Neutrophil (primary cell): ENCODE results near the gene R3HDM4.

Experiments
- H3K27ac ChIP-seq: fragments of 200-600 bp; sonication (generic); 2 replicates; pipeline ENCODE4 v1.5.1; 2016; ENCODE audit warnings: mild to moderate bottlenecking, moderate library complexity
- H3K27me3 ChIP-seq: fragments of 200-600 bp; sonication (generic); 2 replicates; pipeline ENCODE4 v1.6.0; 2016; ENCODE audit warnings: mild to moderate bottlenecking
- H3K36me3 ChIP-seq: fragments of 200-600 bp; sonication (generic); 2 replicates; pipeline ENCODE4 v1.5.1; 2017
- H3K4me1 ChIP-seq, 2 experiments: fragments of 200-600 bp in 1 of 2; sonication (generic) in 1 of 2; 1 replicate in 1 of 2; 2 replicates in 1 of 2; pipeline versions ENCODE4 v1.5.1 to v1.6.1; 2013 to 2016; ENCODE audit warnings: low read depth in 1 of 2, low read length in 1 of 2, mild to moderate bottlenecking in 1 of 2, moderate library complexity in 1 of 2; ENCODE audit not compliant: control insufficient read depth in 1 of 2, insufficient read depth in 1 of 2
- H3K4me3 ChIP-seq, 2 experiments: fragments of 200-600 bp in 1 of 2; sonication (generic) in 1 of 2; 1 replicate in 1 of 2; 2 replicates in 1 of 2; pipeline ENCODE4 v1.5.1; 2013 to 2016; ENCODE audit warnings: low read depth in 1 of 2, low read length in 1 of 2, mild to moderate bottlenecking in 1 of 2, moderate library complexity in 1 of 2
- H3K9me3 ChIP-seq: fragments of 200-600 bp; sonication (generic); 2 replicates; pipeline ENCODE4 v1.5.1; 2016
- CTCF ChIP-seq: fragments of 200-600 bp; sonication (generic); IDR thresholded peaks from 2 replicates; pipeline ENCODE4 v1.5.1; 2016; ENCODE audit warnings: antibody characterized with exemption

Gene R3HDM4

DNA sequence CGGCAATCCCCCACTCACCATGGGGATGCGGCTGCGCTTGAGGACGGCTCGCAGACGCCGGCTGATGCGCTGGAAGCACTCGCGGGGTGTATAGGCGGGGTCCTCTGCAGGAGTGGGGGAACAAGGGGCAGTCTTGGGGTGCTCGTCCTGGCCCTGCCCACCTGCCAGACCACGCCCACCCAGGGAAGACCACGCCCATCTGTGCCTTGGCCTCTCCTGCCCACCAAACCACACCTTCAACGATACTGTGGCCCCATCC lies 13.0 kb downstream of the R3HDM4 start:
- H3K9me3 ChIP-seq: no peaks in the 10 kb centered on the region
- peaks cover 92% of the 10 kb centered on the region for H3K36me3 ChIP-seq
- no peak for TF ChIP-seq CTCF
- no peak overlapping the region for H3K4me3 ChIP-seq
- H3K4me1 ChIP-seq: peaks cover 6 to 20% of the 10 kb centered on the region in 2 experiments
- H3K27ac ChIP-seq: peak overlapping the region; percentile 43
- H3K27me3 ChIP-seq: no peaks in the 10 kb centered on the region

DNA sequence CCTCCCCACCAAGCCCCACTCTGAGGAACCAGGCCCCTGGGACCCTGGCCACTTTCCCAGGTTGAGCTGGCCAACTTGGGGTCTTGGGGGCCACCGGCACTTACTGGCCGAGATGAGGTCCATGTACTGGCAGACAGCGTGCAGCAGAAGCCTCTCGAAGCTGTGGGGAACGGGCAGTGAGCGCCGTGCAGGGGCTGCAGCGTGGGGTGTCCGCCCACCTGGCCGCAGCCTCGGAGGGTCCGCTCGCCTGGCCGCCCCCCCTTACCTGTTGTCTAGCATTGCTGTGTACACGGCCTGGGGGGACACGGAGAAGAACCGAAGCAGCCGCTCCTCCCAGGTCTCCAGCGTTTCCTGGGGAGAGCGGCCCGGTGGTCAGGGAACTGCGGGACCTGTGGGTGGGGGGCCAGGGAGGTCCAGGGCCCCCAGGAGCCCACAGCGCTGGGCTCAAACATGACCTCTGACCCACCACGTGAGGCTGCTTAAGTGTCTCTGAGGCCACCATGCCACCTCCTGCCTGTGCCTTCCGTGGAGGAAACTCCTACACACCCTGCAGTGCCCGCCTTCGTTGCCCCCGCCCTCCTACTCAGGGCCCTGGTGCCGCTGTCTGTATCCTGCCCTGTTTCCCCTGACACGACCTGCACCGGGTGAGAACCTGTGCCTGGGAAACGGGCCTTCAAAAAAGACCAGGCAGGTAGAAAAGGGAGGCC lies 13.5 kb downstream of the R3HDM4 start:
- Histone ChIP-seq H3K27me3 (no peaks in the 10 kb centered on the region), H3K27ac (peak overlapping the region; percentile 43), H3K9me3 (no peaks in the 10 kb centered on the region), H3K4me3 (no peak overlapping the region), H3K4me1 (peaks cover 6 to 21% of the 10 kb centered on the region in 2 experiments), H3K36me3 (peaks cover 88% of the 10 kb centered on the region)
- no peak for TF ChIP-seq CTCF

DNA sequence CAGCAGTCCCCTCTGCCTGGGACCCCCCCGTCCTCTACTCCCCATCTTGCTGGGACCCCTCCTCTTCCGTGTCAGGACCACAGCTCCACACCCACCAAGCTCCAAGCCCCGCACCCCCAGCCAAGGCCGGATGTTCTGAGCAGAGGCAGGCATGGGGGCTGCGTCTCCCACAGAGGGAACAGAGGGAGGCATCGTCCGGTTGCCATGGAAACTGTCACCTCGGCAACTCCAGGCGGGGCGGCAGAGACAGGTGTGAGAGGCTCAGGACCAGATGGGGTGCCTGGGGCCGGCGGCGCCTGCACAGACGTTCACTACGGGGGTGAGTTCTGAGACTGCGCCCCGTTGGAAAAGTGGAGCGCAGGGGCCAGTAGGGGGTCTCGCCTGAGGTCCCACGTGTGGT lies 14.4 kb downstream of the R3HDM4 start:
- Histone ChIP-seq H3K4me3 (no peak overlapping the region), H3K9me3 (no peaks in the 10 kb centered on the region), H3K36me3 (peaks cover 80% of the 10 kb centered on the region), H3K4me1 (peaks cover 9 to 29% of the 10 kb centered on the region in 2 experiments), H3K27ac (peak overlapping the region; percentile 43), H3K27me3 (no peaks in the 10 kb centered on the region)
- no peak for TF ChIP-seq CTCF

DNA sequence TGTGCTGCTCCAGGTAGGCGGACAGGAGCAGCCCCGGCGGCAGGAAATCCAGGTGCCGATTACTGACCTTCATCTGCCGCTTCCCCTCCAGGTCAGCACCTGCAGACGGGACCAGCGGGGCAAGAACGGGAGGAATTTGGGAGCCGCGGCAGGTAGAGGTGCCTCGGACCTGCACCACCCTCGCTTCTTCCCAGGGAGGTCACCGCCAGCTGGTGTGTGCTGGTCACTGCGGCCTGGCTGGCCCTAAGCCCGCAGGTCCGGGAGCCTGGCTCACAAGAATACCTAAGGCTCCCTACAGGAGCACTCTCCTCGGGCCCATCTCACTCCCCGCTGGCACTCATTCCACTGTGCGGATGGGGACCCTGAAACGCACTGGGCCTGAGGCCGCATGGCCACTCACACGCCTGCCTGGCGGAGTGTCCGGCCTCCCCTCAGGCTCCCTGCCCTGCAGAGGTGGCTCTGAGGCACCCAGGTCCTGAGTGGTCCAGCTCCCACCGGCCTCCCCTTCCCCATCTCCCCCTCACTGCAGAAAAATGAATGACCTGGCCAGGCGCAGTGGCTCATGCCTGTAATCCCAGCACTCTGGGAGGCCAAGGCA lies 15.5 kb downstream of the R3HDM4 start:
- Histone ChIP-seq H3K4me3 (no peak overlapping the region), H3K27me3 (no peaks in the 10 kb centered on the region), H3K27ac (peak overlapping the region; percentile 51), H3K9me3 (no peaks in the 10 kb centered on the region), H3K36me3 (peaks cover 68% of the 10 kb centered on the region), H3K4me1 (peaks cover 15 to 30% of the 10 kb centered on the region in 2 experiments)
- TF ChIP-seq CTCF: peak; percentile 13

DNA sequence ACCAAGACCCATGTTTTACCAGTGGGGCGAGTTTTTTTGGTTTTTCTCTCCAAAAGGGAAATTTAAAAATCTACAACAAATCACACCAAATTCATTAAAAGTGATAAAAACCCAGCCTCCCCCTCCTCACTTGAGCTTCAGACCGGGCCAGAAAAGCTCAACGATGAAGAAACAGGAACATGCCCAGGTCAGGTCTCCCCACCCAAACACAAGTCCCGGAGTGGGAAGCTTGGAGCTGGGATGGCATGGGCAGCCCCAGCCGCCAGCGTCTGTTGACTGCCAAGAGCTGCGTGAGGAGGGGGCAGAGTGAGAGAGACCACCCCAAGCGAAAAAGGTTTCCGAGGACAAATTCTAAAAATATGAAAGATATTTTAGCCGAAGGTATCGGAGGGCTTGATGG lies 16.0 kb downstream of the R3HDM4 start:
- Histone ChIP-seq H3K36me3 (peaks cover 63% of the 10 kb centered on the region), H3K4me1 (peaks cover 21 to 35% of the 10 kb centered on the region in 2 experiments), H3K27ac (peak overlapping the region; percentile 51), H3K27me3 (no peaks in the 10 kb centered on the region), H3K9me3 (no peaks in the 10 kb centered on the region), H3K4me3 (no peak overlapping the region)
- no peak for TF ChIP-seq CTCF
